ENCODE measurements around the gene ZSWIM1. TPM values are rescaled to one million over a fixed set of nuclear protein-coding genes. Genes with fewer than 3 reads are reported as not detected.

The ZSWIM1 gene
- total and polyA plus RNA-seq, 2 of the 13 experiments (the other 11 are each of a cell fraction or from before 2014, with no cell fraction given): 9.5 to 11.7 TPM

- TF ChIP-seq ZNF615 (CRISPR knock-in tag; IDR thresholded peaks at IDR 0.05; ENCODE audit: borderline replicate concordance) (no peak), ZNF224 (CRISPR knock-in tag; IDR thresholded peaks at IDR 0.05) (no peak), BCLAF1 (IDR thresholded peaks at IDR 0.05) (no peak), SOX5 (CRISPR knock-in tag; IDR thresholded peaks at IDR 0.05; ENCODE audit: borderline replicate concordance) (0 out of 2 replicates have a peak, but pooled peaks have one; percentile 8), ZNF350 (CRISPR knock-in tag; IDR thresholded peaks at IDR 0.05; ENCODE audit: borderline replicate concordance, low read depth) (peak; percentile 39; the same call in 1 of the 2 replicates), MZF1 (CRISPR knock-in tag; IDR thresholded peaks at IDR 0.05; ENCODE audit: borderline replicate concordance) (no peak), ZNF83 (CRISPR knock-in tag; IDR thresholded peaks at IDR 0.05; ENCODE audit: borderline replicate concordance) (no peak), PREB (CRISPR knock-in tag; IDR thresholded peaks at IDR 0.05) (no peak), SRF (IDR thresholded peaks at IDR 0.05; ENCODE audit: low read depth, low read length) (no peak), MXD3 (CRISPR knock-in tag; IDR thresholded peaks at IDR 0.05) (no peak), ZNF468 (CRISPR knock-in tag; IDR thresholded peaks at IDR 0.05) (no peak), KLF6 (CRISPR knock-in tag; IDR thresholded peaks at IDR 0.05) (no peak), ZNF768 (CRISPR knock-in tag; IDR thresholded peaks at IDR 0.05) (no peak), POLR2G (IDR thresholded peaks at IDR 0.05; ENCODE audit: low read depth, low read length) (no peak), U2AF1 (optimal IDR thresholded peaks at IDR 0.05; ENCODE audit: low read depth, low read length) (no peak), ZBTB49 (CRISPR knock-in tag; IDR thresholded peaks at IDR 0.05; ENCODE audit: borderline replicate concordance) (no peak), YY1 (IDR thresholded peaks at IDR 0.05; ENCODE audit: insufficient read depth, insufficient replicate concordance, low read depth, low read length) (no peak), TRIM24 (CRISPR knock-in tag; IDR thresholded peaks at IDR 0.05) (no peak), TBP (CRISPR knock-in tag; IDR thresholded peaks at IDR 0.05) (no peak), ZNF557 (CRISPR knock-in tag; IDR thresholded peaks at IDR 0.05) (no peak), ZNF629 (CRISPR knock-in tag; conservative IDR thresholded peaks at IDR 0.05) (no peak), CEBPG (CRISPR knock-in tag; IDR thresholded peaks at IDR 0.05) (peak; percentile 86)
Measured at GRCh38 chr20:45921337-45922189, 40.5 kb downstream of the ZSWIM1 start (continued).
